Measurements from ENCODE around the gene CHMP4A.

The CHMP4A gene

DNA sequence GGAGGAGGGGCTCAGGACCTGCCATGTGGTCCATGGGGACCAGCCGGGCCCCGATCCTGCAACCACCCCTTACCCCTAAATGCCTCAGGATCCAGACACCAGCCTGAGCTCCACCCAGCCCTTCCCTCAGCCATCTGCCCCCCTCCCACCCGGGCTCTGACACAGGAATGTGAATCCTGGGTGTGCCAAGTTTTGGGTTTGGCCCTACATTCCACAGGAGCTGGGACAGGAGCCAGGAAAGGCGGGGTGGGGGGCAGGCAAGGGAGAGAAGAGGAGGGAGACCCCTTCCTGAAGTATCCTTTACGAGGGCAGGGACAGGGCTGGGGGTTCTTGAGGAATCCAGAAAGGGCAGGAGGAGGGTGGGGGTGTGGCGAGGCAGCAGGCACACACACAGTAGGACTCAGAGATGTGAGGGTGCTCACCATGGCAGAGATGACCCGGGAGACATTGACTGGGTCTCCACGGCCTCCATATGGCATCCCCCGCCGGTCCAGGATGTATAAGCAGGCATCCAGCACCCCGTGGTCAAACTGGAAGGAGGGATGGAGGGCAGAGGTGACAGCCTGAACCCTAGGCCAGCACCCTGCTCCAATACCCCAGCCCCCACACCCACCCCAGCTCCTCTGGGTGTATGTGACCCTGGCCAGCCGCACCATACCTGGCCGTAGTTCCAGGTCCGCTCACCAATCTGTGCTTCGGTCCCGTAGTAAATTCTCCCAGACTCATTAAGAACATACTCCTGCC, 46.2 kb upstream of the CHMP4A start:
- POLR2A ChIA-PET: interaction anchor here (1.2 kb wide), 1 partner anchor 17 kb away, joined by 6 read pairs; the partner anchor contains the start of gene TINF2

DNA sequence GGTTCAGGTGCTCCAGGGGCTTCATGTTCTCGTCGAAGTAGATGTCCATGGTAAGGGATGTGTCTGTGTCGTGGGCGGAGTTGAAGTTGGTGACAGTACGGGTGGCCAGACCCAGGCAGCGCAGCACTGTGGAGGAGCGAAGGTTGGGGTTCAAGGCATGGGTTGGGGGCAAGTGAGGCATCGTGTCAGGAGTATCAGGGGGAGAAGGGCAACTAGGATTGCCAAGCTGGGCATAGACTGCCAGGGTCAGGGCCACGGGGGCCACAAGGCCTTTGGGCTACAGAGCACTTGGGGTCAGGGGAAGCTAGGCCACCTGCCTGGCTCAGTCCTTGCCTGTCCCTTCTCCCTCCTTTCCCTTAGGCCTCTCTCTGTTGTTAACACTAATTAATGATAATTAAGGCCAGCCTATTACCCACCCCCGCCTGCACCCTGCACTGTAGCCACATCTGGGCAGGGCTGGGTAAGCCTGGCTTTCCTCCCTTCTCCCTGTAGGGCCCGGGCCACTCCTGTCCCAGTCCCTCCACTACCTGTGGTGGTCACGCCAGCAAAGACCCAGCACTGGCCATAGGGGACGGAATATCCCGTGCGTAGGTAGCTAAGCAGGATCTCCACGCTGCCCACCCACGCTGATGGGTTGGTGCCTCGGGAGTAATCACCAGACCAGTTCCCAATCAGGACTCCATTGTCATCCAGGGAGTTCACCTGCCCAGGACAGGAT, 45.4 kb upstream of the CHMP4A start:
- DNase-seq (ENCODE audit: low read depth, low spot score): no peak
- POLR2A ChIA-PET: interaction anchor here (1.2 kb wide), 1 partner anchor 17 kb away, joined by 6 read pairs; the partner anchor contains the start of gene TINF2
- CTCF ChIA-PET: interaction anchor here (0.9 to 16.0 kb wide), 6 partner anchors 11 to 49 kb away, joined by 3 to 155 read pairs (median 6); partner anchors contain the start of genes CIDEB, MDP1, RABGGTA and TINF2
- TF ChIP-seq, protein P1, sequence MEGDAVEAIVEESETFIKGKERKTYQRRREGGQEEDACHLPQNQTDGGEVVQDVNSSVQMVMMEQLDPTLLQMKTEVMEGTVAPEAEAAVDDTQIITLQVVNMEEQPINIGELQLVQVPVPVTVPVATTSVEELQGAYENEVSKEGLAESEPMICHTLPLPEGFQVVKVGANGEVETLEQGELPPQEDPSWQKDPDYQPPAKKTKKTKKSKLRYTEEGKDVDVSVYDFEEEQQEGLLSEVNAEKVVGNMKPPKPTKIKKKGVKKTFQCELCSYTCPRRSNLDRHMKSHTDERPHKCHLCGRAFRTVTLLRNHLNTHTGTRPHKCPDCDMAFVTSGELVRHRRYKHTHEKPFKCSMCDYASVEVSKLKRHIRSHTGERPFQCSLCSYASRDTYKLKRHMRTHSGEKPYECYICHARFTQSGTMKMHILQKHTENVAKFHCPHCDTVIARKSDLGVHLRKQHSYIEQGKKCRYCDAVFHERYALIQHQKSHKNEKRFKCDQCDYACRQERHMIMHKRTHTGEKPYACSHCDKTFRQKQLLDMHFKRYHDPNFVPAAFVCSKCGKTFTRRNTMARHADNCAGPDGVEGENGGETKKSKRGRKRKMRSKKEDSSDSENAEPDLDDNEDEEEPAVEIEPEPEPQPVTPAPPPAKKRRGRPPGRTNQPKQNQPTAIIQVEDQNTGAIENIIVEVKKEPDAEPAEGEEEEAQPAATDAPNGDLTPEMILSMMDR (IDR thresholded peaks at IDR 0.05; ENCODE audit: insufficient read depth, low read length, missing control alignments): no peak
- no peak overlapping the region for H3K4me3 ChIP-seq (ENCODE audit: low read depth, low read length)

More for the DNA sequence above, 46.2 kb upstream of the CHMP4A start:
- DNase-seq (ENCODE audit: low read depth, low spot score): no peak
- CTCF ChIA-PET: interaction anchor here (0.9 to 16.0 kb wide), 6 partner anchors 8 to 49 kb away, joined by 3 to 155 read pairs (median 6); partner anchors contain the start of genes CIDEB, MDP1, RABGGTA and TINF2
- no peak overlapping the region for H3K4me3 ChIP-seq (ENCODE audit: low read depth, low read length)
- TF ChIP-seq, protein P1 (IDR thresholded peaks at IDR 0.05; ENCODE audit: insufficient read depth, low read length, missing control alignments): no peak

DNA sequence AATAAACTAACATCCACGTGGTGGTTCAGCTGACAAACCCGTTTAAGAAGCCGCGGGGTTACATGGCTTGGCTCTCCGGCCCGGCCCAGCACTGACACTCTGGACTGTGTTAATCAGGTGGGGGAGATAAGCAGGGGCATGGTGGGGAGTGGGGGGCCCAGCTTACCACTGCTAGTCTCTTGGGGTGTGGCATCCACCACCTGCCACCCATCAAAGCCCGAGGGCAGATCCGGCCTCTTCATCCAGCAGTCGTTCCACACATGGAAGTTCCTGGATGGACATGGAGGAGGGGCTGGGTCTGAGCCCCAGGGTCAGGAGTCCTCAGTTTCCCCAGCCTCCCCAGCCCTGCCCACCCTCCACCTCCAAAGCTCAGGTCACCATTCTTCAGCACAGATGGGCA, 44.8 kb upstream of the CHMP4A start:
- ChIA-PET CTCF (interaction anchor here (0.6 to 16.0 kb wide), 9 partner anchors 12 to 90 kb away, joined by 3 to 155 read pairs (median 3); partner anchors contain the start of genes CIDEB, DHRS1, MDP1 and NOP9), POLR2A (no interaction called here)
- TF ChIP-seq, protein P1 (IDR thresholded peaks at IDR 0.05; ENCODE audit: insufficient read depth, low read length, missing control alignments): no peak
- H3K4me3 ChIP-seq (ENCODE audit: low read depth, low read length): no peak overlapping the region
- no peak for DNase-seq (ENCODE audit: low read depth, low spot score)

DNA sequence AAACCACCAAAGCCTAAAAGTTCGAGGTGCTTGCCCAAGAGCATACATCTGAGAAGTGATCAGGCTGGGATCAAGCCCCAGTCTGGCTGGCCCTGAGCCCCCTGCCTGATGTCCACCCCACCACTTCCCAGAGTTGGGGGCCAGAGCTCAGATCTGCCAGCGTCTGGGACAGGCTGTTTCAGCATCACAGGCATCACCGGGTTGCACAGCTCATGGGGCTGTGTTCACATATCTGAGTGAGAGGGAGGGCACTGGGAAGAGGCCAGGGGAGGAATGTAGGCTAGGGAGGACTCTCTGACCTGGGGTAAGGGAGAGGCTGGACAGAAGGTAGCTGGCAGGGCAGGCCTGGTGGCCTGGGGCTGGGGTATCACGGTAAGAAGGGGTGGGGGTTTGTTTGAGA, 43.7 kb upstream of the CHMP4A start:
- ChIA-PET POLR2A (interaction anchor here (1.5 kb wide), 1 partner anchor 14 kb away, joined by 6 read pairs; the partner anchor contains the start of gene TINF2), CTCF (interaction anchor here (1.3 to 16.0 kb wide), 6 partner anchors 13 to 65 kb away, joined by 3 to 155 read pairs (median 33); partner anchors contain the start of genes CIDEB, DHRS1, NOP9 and RABGGTA)
- H3K4me3 ChIP-seq (ENCODE audit: low read depth, low read length): no peak overlapping the region
- no peak for DNase-seq (ENCODE audit: low read depth, low spot score)
- TF ChIP-seq, protein P1 (IDR thresholded peaks at IDR 0.05; ENCODE audit: insufficient read depth, low read length, missing control alignments): no peak

DNA sequence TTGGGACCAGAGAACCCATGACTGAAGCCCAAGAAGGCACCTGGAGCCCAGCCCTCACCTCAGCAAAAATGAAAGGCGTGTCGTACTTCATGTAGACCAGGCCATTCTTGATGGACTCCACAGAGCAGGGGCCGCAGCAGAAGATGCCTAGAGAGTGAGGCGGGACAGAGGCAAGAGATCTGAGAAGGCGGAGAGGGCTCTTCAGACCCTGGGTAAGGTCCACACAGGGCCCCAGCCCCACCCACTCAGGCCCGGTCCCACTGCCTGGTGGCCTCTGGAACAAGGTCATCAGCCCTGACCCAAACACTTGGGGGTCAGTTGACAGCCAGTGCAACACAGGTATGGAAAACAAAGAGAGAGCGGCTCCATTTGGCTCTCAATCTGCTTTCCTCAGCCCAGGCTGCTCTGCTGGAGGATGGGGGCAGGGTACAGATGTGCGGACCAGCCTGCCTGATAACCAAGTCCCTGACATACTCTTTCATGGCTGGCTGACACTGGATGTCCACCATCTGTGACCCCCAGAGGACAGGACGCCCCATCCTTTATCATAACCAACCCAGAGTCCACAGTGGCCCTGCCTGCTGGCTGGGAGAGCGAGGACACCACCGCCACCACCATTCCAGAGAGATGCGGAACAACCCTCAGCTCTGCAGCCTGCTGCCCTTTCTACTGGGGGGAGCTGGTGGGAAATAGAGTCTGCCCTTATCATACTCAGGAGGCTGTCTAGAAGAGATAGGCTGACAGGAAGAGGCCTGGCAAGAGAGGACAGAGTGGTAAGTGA, 42.8 kb upstream of the CHMP4A start:
- POLR2A ChIA-PET: interaction anchor here (1.5 kb wide), 1 partner anchor 13 kb away, joined by 6 read pairs; the partner anchor contains the start of gene TINF2

More for the DNA sequence above, 42.8 kb upstream of the CHMP4A start:
- TF ChIP-seq, protein P1 (IDR thresholded peaks at IDR 0.05; ENCODE audit: insufficient read depth, low read length, missing control alignments): no peak
- DNase-seq (ENCODE audit: low read depth, low spot score): no peak
- H3K4me3 ChIP-seq (ENCODE audit: low read depth, low read length): no peak overlapping the region
- CTCF ChIA-PET: interaction anchor here (1.8 to 16.0 kb wide), 4 partner anchors 12 to 52 kb away, joined by 9 to 155 read pairs (median 64); partner anchors contain the start of genes CIDEB, DHRS1, NOP9 and RABGGTA
